BLaER1 (cell line): Measurements from ENCODE around the gene GABRG3.

Experiments
- H3K27ac ChIP-seq: shearing (Covaris generic); formaldehyde crosslinking; 2 replicates; pipeline ENCODE4 v1.8.1; 2022
- H3K27me3 ChIP-seq: shearing (Covaris generic); formaldehyde crosslinking; 2 replicates; pipeline ENCODE4 v1.8.1; 2022
- H3K36me3 ChIP-seq: shearing (Covaris generic); formaldehyde crosslinking; 2 replicates; pipeline ENCODE4 v1.8.1; 2022
- H3K4me1 ChIP-seq: shearing (Covaris generic); formaldehyde crosslinking; 2 replicates; pipeline ENCODE4 v1.8.1; 2022
- H3K4me2 ChIP-seq: shearing (Covaris generic); formaldehyde crosslinking; 2 replicates; pipeline ENCODE4 v1.8.1; 2022
- H3K4me3 ChIP-seq: shearing (Covaris generic); formaldehyde crosslinking; 2 replicates; pipeline ENCODE4 v1.8.1; 2022
- H3K9ac ChIP-seq: shearing (Covaris generic); formaldehyde crosslinking; 2 replicates; pipeline ENCODE4 v1.8.1; 2022
- H3K9me3 ChIP-seq: shearing (Covaris generic); formaldehyde crosslinking; 2 replicates; pipeline ENCODE4 v1.8.1; 2022
- H4K20me1 ChIP-seq: shearing (Covaris generic); formaldehyde crosslinking; 2 replicates; pipeline ENCODE4 v1.8.1; 2022
- Cebpa-rat ChIP-seq: shearing (Covaris generic); IDR thresholded peaks from 2 replicates; pipeline ENCODE4 v1.8.1; 2022

The GABRG3 gene

GRCh38 chr15:27196691-27197090 lies 225.7 kb downstream of the GABRG3 start:
- H3K27ac ChIP-seq: no peak overlapping the region
- no peaks in the 10 kb centered on the region for H3K36me3 ChIP-seq
- no peaks in the 10 kb centered on the region for H4K20me1 ChIP-seq
- no peak overlapping the region for H3K4me3 ChIP-seq
- H3K4me1 ChIP-seq: 0 out of 2 replicates have a peak, but pooled peaks cover 7% of the 10 kb centered on the region
- no peaks in the 10 kb centered on the region for H3K27me3 ChIP-seq
- H3K9ac ChIP-seq: no peak overlapping the region
- no peaks in the 10 kb centered on the region for H3K9me3 ChIP-seq
- no peak overlapping the region for H3K4me2 ChIP-seq
- no peak for TF ChIP-seq Cebpa-rat

GRCh38 chr15:27201425-27201824 lies 230.4 kb downstream of the GABRG3 start:
- Histone ChIP-seq H3K27ac (no peak overlapping the region), H3K4me3 (no peak overlapping the region), H3K27me3 (no peaks in the 10 kb centered on the region), H3K36me3 (no peaks in the 10 kb centered on the region), H3K4me1 (peaks cover 12% of the 10 kb centered on the region; the same call in 1 of the 2 replicates), H3K9ac (no peak overlapping the region), H3K4me2 (no peak overlapping the region), H3K9me3 (no peaks in the 10 kb centered on the region), H4K20me1 (no peaks in the 10 kb centered on the region)
- TF ChIP-seq Cebpa-rat: no peak

DNA sequence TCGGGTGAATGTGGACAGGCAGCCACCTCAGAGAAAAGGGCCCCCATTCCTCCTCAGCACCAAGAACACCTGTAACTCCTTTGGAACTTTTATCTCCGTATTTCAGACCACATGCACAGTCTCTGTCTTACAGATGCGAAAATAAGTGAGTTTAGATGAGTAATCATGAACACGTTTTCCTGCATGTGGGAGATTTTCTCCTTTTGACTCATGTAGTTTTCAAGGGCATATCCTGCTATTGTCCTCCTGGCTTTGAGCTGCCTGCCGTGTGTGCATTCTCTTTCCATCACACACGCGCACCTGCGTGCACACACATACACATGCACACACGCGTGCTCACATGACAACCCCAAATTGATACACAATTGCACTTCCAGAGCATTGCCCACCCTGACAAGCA lies 239.2 kb downstream of the GABRG3 start:
- H3K9ac ChIP-seq: no peak overlapping the region
- no peak for TF ChIP-seq Cebpa-rat
- no peaks in the 10 kb centered on the region for H4K20me1 ChIP-seq
- H3K27ac ChIP-seq: no peak overlapping the region
- no peak overlapping the region for H3K4me2 ChIP-seq
- no peak overlapping the region for H3K4me3 ChIP-seq
- H3K9me3 ChIP-seq: no peaks in the 10 kb centered on the region
- H3K4me1 ChIP-seq: peaks cover 5% of the 10 kb centered on the region; the same call in 1 of the 2 replicates
- no peaks in the 10 kb centered on the region for H3K27me3 ChIP-seq
- H3K36me3 ChIP-seq: no peaks in the 10 kb centered on the region

DNA sequence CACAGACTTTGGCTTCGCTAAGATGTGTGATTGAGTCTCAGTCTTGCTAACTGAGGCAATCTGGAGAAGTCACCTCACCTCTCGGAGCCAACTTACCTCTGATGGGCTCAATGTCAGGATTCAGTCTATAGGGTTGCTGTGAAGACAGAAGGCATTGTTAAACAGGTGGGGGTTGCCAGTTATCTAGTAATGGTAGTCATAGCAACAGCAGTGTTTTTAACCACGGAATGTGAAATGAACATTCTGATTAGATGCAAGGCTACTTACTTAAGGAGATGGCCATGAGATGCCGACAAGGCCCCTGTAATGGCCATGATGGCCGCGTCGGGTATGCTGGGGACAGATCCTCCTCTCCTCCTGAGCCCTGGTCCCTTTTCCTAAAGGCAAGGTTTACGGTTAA lies 243.1 kb downstream of the GABRG3 start:
- Histone ChIP-seq H3K9ac (no peak overlapping the region), H3K4me3 (no peak overlapping the region), H3K4me1 (peaks cover 8% of the 10 kb centered on the region; the same call in 1 of the 2 replicates), H3K27me3 (no peaks in the 10 kb centered on the region), H3K36me3 (no peaks in the 10 kb centered on the region), H4K20me1 (no peaks in the 10 kb centered on the region), H3K9me3 (no peaks in the 10 kb centered on the region), H3K27ac (no peak overlapping the region), H3K4me2 (no peak overlapping the region)
- TF ChIP-seq Cebpa-rat: no peak

GRCh38 chr15:27214961-27215360 lies 244.0 kb downstream of the GABRG3 start:
- H3K27me3 ChIP-seq: no peaks in the 10 kb centered on the region

GRCh38 chr15:27218426-27218825 lies 247.4 kb downstream of the GABRG3 start:
- Histone ChIP-seq H4K20me1 (no peaks in the 10 kb centered on the region), H3K27ac (no peak overlapping the region), H3K9me3 (no peaks in the 10 kb centered on the region), H3K4me1 (peaks cover 17% of the 10 kb centered on the region), H3K27me3 (no peaks in the 10 kb centered on the region), H3K4me2 (no peak overlapping the region), H3K4me3 (no peak overlapping the region), H3K36me3 (no peaks in the 10 kb centered on the region), H3K9ac (no peak overlapping the region)
- TF ChIP-seq Cebpa-rat: no peak

More at GRCh38 chr15:27214961-27215360, 244.0 kb downstream of the GABRG3 start:
- Histone ChIP-seq H3K9ac (no peak overlapping the region), H3K4me2 (no peak overlapping the region), H3K36me3 (no peaks in the 10 kb centered on the region), H3K4me3 (no peak overlapping the region), H3K9me3 (no peaks in the 10 kb centered on the region), H3K4me1 (0 out of 2 replicates have a peak, but pooled peaks cover 7% of the 10 kb centered on the region), H3K27ac (no peak overlapping the region), H4K20me1 (no peaks in the 10 kb centered on the region)
- TF ChIP-seq Cebpa-rat: no peak

DNA sequence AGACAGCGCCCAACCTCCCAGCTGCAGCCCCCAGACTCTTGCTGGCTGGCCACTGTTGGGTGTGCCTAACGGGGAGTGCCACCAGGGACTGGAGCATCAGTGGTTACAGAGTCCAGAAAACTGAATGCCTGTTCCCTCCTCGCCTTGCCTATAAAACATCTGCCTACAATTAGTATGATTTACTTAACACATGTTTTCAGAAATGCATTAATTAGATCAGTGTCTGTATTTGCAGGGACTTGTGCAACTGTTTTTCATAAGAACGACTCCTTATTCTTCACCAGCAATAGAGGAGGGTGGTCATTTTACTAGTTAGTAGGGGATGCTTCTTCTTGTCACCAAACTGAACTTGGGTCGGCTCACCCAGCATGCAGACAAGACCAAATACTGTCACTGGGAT lies 248.7 kb downstream of the GABRG3 start:
- Histone ChIP-seq H3K4me3 (no peak overlapping the region), H3K27me3 (no peaks in the 10 kb centered on the region), H4K20me1 (no peaks in the 10 kb centered on the region), H3K4me1 (peaks cover 28% of the 10 kb centered on the region), H3K9me3 (no peaks in the 10 kb centered on the region), H3K36me3 (no peaks in the 10 kb centered on the region), H3K27ac (no peak overlapping the region), H3K4me2 (no peak overlapping the region), H3K9ac (no peak overlapping the region)
- no peak for TF ChIP-seq Cebpa-rat

GRCh38 chr15:27220199-27220598 lies 249.2 kb downstream of the GABRG3 start:
- Histone ChIP-seq H3K27ac (no peak overlapping the region), H3K9ac (no peak overlapping the region), H3K4me1 (peaks cover 28% of the 10 kb centered on the region), H3K36me3 (no peaks in the 10 kb centered on the region), H3K27me3 (no peaks in the 10 kb centered on the region), H3K4me2 (no peak overlapping the region), H3K4me3 (no peak overlapping the region), H4K20me1 (no peaks in the 10 kb centered on the region), H3K9me3 (no peaks in the 10 kb centered on the region)
- no peak for TF ChIP-seq Cebpa-rat

GRCh38 chr15:27222479-27222878 lies 251.5 kb downstream of the GABRG3 start:
- Histone ChIP-seq H3K4me1 (peaks cover 28% of the 10 kb centered on the region), H3K36me3 (no peaks in the 10 kb centered on the region), H3K4me2 (peak overlapping the region; percentile 29), H4K20me1 (no peaks in the 10 kb centered on the region), H3K4me3 (no peak overlapping the region), H3K27me3 (no peaks in the 10 kb centered on the region), H3K9me3 (no peaks in the 10 kb centered on the region), H3K9ac (no peak overlapping the region), H3K27ac (no peak overlapping the region)
- TF ChIP-seq Cebpa-rat: no peak

- Histone ChIP-seq H3K9me3 (peaks cover 2% of the 10 kb centered on the region; the same call in 1 of the 2 replicates), H3K27me3 (no peaks in the 10 kb centered on the region), H3K9ac (no peak overlapping the region), H4K20me1 (no peaks in the 10 kb centered on the region), H3K27ac (no peak overlapping the region), H3K4me1 (peaks cover 28% of the 10 kb centered on the region), H3K4me3 (no peak overlapping the region), H3K36me3 (no peaks in the 10 kb centered on the region), H3K4me2 (peak overlapping the region; percentile 29)
- TF ChIP-seq Cebpa-rat: no peak
These were observed 252.2 kb downstream of the GABRG3 start for GRCh38 chr15:27223179-27223578.

DNA sequence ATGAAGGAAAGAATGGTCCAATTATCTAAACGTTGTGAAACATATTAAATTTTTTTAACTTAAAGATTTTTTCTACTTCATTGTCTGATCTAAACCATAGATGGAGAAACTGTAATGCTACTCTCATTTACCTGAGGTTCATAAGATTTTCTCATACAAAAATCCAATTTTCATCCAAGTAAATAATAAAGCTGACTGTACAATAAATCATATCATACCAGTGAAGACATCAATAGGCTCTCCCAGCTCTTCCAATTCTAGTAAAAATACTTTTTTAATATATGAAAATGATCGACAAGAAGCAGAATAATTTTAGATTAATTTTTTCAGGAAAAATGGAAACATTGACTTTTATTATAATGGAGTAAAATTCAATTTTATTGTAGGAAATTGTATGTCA lies 260.8 kb downstream of the GABRG3 start:
- no peak for TF ChIP-seq Cebpa-rat
- no peaks in the 10 kb centered on the region for H3K27me3 ChIP-seq

More for the DNA sequence above, 260.8 kb downstream of the GABRG3 start:
- Histone ChIP-seq H3K9me3 (peaks cover 6% of the 10 kb centered on the region; the same call in 1 of the 2 replicates), H3K9ac (no peak overlapping the region), H3K4me3 (no peak overlapping the region), H3K36me3 (no peaks in the 10 kb centered on the region), H4K20me1 (no peaks in the 10 kb centered on the region), H3K4me2 (no peak overlapping the region), H3K27ac (no peak overlapping the region), H3K4me1 (no peaks in the 10 kb centered on the region)
